Glomerular endothelial cell (primary cell): ENCODE results near the gene RAP1B. TPM values are rescaled to one million over a fixed set of nuclear protein-coding genes. Genes with fewer than 3 reads are reported as not detected.
A peak's percentile ranks its signal among the peaks of the same experiment; 100 is the strongest.

Source experiments
- DNase-seq: peaks from one replicate; pipeline ENCODE4 v3.0.0-alpha.2; 2011; ENCODE audit warnings: low read depth, low spot score; ENCODE audit errors: extremely low read depth
- total RNA-seq: library from RNA; depleted of rRNA; stranded (reverse); fragments of >200 nt; gene quantifications from 2 replicates; pipeline ENCODE4 v1.2.3, GENCODE V29; 2015

The RAP1B gene
- total RNA-seq, result 262 and 301 TPM in 2 replicates

DNA sequence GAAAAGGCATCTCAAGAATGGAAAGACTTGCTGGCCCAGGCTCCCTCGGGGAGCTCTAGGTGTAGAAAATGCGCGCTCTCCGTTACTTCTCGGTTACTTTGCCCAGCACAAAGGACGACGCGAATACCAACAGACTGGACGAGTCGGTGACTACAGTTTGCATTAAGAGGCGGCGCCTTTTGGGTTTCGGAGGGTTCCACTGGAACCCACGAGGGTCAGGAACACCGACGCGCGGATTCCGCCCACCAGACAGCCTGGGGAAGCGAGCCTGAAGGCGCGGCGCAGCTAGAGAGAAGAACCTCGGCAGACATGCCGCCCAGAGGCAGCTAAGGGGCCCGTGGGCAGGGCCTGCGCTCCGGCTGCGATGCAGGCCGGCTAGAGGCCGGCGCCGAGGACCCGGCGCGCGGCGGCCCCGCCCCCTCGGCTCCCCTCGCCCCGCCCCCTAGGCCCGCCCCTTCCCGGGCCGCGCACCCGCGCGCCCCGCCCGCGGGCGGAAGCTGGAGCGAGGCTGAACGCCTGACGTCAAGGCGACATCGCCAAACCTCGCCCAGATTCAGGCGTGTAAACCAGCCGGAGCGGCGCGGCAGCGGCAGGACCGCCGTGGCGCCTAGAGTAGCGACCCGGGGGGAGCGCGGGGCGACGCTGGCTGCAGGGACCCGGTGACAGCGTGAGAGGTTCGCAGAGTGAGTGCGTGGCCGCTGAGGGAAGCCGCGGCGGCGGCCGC lies at the start of gene RAP1B:
RAP1B (plus strand) TSS at position 530 of the 724 bp plus-strand sequence. CDS start 37,826 bp downstream, outside the sequence.
- no peak for DNase-seq

DNA sequence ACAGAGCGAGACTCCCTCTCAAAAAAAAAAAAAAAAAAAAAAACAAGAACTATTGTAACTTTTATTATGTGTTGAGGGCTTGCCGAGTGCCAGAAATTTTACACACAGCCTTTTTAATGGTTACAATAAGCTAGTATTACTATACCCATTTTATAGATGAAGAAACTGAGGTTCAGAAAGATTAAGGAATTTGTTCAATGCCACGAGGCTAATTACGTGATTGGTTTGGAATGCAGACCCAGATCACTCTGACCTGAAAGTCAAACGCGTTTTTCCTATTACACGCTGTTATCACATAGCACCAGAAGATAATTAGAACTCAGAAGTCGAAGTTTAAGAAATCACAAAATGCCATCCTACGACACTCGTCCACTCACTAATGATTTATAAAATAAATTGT lies 48.9 kb upstream of the RAP1B start:
- DNase-seq, result no peak

DNA sequence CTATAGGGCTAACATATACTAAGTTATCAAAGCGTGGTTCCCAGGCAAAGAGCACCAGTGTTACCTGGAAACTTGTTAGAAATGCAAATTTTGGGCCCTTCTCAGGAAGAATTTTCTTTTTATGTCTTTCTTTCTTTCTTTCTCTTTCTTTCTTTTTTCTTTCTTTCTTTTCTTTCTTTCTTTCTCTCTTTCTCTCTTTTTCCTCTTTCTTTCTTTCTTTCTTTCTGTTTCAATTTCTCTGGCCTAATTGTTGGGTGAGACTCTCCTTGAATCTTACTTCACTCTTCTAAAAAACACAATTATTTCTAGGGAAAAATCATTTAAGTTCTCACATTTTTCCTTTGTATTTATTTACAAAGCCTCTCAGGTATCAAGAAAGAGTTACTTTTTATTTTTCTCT lies 46.5 kb upstream of the RAP1B start:
- no peak for DNase-seq

DNA sequence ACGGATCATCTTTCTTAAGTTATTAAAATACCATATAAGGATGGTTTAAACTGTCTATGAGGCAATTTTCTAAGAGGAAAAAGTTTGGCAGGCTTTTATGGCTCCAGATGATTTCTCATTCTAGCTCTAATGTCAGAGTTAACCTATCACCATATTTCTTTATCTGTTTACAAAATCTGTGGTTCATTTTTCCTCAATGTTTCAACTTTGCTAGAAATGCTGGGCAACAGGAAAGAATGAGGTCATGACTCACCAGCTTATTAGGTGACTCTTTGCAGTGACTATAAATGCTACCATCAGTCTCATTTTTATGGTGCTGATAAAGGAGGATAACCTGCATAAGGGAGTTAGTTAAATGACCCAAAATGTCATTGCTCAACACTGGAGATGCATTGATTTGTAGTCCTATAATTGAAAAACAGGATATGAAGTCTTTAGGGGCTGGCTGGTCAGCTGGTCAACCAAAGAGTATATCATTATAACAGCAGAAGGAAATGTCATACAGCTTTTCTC lies 45.3 kb upstream of the RAP1B start:
- DNase-seq, result peak; percentile 72

DNA sequence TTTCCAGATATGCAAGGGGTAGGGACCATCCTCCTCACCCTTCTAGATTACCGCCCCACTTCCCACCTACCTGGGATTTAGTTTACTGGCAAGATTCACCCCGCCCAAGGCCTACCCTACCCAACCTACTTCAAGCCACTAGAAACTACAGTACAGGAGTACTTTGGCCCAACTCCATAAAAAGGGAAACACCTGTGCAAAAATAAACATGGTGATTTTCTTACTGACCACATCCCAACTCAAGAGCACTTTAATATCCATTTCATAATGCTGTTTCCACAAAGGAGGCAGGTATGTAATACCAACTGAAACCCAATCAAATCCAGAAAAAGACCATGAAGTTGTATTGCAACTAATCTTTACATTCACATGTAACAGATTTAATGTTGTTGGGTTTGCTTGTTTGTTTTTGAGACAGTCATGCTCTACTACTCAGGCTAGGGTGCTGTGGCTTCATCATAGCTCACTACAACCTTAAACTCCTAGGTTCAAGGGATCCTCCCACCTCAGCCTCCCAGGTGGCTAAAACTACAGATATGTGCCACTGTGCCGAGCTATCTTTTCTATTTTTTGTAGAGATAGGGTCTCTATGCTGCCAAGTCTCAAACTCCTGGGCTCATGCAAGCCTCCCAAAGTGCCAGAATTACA lies 41.7 kb upstream of the RAP1B start:
- DNase-seq, result no peak

DNA sequence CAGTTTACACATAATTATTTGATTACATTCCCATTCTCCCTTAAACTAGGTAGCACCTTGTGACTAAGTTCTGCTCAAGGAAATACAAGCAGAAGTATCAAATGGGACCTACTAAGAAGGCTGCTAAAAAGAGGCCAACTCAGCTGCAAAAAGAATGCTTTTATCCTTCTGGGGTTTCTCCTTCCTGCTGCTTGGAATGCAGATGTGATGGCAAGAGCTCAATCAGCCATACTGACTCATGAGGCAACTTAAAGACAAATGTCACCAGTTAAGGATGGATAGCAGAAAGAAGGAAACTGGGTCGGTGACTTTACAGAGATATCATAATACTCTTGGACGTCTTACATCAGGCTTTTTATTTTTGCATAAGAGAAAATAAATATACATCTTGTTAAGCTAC lies 38.0 kb upstream of the RAP1B start:
- no peak for DNase-seq

DNA sequence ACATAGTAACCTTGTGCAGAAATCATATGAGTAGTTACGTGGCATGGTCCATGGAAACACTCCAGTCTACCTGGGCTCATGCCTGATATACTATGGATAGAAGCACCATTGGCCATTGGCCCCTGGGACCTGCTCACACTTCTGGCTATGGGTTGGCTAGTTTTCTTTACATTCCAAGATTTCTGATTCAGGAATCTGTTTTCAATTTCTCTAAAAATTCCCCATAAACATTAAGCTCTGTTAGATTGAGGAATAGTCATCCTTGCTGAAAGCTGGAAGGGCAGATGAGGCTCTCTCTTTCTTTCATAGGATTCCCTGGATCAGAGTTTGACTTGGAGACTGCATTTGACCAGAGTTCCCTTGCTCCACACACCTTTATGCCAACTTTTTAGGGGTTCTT lies 37.3 kb upstream of the RAP1B start:
- DNase-seq, result no peak

DNA sequence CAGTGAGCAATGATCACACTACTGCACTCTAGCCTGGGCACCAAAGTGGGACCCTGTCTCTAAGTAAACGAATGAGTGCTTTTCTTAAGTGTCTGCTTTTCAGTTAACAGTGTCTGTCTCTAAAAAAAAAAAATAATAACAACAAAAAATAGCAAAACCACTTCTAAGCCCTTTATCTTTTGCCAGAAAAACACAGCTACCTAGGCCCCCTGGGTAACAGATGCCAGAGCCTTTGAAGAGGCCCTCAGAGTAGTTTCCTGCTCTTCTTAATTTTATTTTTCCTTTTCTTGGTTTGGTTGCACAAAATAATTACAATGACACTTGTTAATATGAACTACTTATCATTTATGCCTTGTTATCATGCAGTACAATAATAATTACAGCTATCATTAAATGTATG lies 32.8 kb upstream of the RAP1B start:
- DNase-seq, result no peak

DNA sequence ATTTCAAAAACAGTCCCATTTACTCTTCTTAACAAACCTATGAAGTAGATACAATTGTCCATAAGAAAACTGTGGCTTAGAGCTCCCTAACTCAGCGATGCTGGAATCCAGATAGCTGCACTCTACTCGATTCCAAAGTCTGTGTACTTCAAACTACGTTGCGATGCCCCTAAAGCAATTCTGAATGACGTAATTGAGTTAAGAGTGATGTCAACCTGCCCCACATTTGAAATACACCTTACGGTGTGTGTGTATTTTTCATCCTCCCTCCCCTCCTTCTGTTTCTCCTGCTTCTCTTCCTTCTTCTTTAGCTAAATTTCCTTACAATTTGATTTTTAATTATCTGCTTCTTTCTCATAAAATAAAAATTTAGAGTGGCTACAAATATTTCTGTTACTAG lies 31.9 kb upstream of the RAP1B start:
- no peak for DNase-seq

DNA sequence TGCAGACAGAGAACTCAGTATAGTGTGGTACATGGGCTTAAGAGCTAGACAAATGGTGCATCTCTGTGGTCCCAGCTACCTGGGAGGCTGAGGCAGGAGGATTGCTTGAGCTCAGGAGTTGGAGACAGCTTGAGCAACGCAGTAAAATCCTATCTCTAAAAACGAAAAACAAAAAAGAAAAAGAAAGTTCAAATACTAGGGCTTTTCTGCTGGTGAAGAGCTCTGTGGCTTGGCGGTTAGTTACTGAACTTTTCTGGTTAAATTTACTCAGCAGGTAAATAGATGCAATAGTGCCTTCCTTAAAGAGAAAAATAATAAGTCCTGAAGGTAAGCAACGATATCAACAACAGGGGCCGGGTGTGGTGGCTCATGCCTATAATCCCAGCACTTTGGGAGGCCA lies 31.4 kb upstream of the RAP1B start:
- DNase-seq, result no peak

DNA sequence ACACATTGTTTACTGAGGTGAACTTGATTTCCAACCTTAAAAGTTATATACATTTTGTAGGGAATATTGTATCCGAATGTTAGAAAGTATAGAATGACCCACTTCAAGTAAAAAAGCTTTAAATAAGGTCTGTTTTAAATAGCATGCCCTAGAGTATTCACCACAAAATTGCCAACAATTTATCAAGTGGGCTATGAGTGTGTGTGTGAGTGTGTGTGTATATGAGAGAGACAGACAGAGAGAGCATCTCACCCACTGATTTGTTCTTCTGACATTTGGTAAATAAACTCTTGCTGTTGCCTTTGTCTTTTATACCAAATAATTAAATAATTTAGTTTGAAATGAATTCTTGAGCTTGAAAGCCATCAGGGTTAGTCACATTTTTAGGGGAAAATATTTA lies 29.8 kb upstream of the RAP1B start:
- DNase-seq, result no peak

DNA sequence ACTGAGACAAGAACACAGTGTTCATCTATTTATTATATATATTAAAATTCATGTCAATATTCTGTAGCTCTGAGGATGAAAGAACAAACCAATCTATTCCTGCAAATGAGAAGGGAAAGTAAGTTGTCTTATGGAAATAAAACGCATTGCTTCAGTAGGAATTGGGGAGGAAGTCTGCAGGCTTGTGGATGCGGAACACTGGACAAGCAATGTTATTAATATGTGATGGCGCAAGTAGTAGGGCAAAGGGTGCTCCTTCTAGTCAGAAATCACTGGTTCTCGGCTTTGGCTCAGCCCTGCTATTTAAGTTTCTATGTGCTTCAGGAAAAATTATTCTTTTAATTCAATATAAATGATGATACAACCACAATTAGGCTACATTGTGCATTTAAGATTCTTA lies 28.8 kb upstream of the RAP1B start:
- DNase-seq, result no peak

DNA sequence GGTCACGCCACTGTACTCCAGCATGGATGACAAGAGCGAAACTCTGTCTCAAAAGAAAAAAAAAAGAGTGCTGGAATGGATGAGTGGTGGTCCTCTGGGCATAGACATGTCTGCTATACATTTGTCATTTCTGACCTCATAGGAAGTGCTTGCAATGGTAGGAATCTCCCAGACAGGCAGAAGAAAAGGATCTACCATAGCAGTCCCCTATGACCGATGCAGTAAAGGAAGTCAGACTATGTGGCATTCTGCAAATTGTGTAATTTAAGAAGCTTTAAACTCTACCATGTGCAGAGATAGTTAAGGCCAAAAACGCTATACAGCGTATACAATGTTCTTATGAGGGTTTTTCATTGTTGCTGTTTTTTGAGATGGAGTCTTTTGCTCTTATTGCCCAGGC lies 24.7 kb upstream of the RAP1B start:
- DNase-seq, result no peak

DNA sequence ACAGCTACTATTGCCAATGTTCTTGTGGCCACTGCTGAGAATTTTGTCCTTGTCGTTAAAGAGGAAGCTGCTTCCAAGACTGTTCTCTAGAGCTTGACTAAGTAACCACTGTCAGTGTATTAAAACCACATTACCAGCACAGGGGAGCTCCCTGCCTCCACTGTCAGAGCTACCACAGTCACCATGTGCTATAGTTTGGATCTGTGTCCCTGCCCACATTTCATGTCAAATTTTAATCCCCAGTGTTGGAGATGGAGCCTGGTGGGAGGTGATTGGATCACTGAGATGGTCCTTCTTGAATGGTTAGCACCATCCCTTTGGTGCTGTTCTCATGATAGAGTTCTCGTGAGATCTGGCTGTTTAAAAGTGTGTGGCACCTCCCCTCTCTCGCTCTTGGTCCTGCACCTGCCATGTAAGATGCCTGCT lies 23.2 kb upstream of the RAP1B start:
- DNase-seq, result no peak

DNA sequence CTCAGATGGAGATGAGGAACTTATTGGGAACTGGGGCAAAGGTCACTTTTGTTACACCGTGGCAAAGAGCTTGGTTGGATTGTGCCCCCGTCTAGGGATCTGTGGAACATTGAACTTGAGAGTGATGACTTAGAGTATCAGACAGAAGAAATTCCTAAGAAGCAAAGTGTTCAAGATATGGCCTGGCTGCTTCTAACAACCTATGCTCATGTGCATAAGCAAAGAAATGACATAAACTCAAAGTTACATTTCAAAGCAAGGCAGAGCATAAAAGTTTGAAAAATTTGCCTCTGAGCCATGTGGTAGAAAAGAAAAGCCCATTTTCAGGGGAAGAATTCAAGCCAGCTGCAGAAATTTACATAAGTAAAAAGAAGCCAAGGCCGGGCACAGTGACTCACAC lies 21.5 kb upstream of the RAP1B start:
- no peak for DNase-seq

DNA sequence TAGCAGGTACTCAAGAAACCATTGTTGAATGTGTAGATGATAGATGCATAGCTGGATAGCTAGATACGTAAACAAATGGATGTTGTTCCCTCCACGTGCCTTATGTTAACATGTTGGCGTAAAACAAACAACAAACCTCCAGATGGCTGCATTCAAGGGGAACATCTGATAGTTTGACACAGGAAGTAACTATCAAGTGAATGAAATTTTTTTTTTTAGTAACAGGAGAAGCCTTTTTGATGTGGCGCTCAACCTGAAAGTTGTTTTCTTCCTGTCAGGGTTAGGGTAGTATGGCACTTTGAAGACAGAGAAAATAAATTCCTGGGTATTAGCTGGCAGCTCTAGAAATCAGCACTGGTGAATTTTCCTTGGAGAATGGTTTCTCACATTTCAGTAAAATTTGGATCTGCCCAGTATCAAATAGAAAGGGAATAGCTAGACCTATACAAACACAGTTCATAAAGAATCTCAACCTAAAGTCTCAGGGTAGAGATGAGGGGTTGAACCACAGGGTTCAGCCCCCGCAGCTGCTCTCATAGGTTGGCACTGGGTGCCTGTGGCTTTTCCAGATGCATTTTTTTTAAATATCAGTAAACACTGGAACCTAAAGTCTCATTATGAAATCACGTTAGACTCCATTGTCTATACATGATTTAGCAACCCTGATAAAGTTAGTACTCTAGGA lies 18.8 kb upstream of the RAP1B start:
- no peak for DNase-seq

DNA sequence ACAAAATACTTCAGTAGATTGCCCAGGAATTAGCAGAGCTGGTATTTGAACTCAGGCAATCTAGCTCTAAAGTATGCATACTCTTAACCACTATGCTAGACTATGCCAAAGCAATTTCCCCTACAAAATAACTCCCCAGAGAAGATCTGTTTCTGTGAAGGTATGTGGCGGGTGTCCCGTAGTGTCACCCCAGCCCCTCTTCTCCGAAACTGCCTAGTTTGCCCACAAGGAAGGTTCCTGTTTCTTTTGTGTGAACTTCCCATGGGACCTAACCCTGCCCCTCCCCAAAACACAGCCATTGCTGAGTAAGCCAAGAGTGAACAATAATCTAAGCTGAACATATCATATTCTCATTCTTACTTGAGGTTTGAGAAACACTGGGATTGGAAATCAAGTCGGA lies 15.5 kb upstream of the RAP1B start:
- no peak for DNase-seq

DNA sequence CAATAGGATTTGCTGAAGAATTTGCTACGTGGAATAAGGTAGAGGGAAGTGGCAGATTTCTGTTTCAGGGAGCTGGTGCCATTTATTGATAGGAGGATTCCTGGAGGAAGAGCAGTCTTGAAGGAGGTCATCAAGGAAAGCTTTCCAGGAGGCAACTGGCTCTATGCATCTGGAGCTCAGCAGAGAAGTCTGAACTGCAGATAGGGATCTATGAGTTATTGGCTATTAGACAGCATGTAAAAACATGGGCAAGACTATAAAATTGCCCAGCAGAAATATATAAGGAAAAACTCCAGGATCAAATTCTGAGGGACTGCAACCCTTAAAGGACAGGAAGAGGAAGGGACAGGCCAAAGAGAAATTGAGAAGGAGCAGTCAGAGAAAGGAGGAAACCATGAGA lies 8.9 kb upstream of the RAP1B start:
- DNase-seq, result no peak

DNA sequence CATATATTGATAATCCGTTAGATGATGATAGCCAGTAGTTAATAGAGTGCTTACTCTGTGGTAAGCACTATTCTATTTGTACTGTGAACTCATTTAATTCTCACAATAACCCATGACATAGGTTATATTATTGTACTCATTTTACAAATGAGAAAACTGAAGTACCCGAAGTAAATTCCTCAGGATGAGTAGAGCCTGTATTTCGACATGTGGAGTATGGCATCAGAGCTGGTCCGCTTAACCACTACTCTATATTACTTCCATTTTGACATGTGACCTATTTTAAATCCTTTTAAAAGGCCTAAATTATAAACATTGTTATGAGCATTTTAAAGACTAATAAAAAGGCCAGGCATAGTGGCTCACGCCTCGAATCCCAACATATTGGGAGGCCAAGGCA lies 8.0 kb upstream of the RAP1B start:
- DNase-seq, result no peak

DNA sequence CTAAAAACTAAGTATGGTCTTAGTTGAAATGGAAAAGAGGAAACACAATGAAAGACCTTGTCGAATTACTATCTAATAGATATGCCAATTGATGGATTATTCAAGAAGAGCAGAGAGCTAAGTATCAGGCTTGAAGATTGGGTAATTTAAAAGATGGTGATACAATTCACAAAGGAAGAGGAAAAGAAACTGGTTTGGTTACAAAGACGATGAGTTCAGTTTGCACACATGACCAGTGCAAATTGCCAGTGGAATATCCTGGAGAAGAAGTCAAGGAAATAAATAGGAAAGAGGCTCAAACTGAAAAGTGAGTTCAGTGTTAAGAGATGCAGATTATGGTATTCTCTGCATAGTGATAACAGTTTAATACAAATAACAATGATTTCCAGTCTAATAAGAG lies 2.5 kb upstream of the RAP1B start:
- no peak for DNase-seq

DNA sequence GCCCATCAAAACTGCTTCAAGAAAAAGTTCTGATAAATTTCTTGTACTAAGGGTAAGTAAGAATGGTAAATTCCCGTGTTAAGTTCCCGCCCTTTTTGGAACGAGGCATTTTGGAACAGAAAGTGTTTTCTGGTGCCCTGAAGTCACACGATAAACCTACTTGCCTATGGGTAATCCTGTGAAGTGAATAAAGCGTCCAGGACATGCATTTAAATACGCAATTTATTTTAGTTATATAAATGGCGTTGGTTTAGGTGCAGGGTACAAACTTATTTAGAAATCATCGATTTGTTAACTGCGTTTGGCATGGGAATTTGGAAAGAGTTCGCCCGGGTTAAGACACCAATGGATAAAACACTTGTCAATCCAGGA lies 715 bp upstream of the RAP1B start:
- no peak for DNase-seq
